ENCODE measurements around the gene FRS3.

FRS3 gene

DNA sequence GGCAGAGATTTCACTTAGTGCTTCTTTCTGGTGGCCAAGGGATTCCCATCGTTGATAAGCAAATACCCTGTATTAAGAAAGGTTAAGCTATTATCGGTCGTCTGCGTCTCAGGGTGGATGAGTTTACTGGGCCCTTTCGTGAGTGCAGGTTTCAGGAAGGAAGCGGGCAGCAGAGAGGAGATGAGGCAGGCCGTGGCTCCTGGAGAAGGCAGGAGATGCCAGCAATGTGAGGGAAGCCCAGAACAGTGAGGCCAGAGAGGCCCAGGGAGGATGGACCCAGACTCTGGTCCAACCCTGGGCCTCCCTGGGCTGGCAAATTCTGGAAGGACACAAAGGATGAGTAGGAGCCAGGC is 55.5 kb downstream of the FRS3 start:
- DNase-seq: no peak

DNA sequence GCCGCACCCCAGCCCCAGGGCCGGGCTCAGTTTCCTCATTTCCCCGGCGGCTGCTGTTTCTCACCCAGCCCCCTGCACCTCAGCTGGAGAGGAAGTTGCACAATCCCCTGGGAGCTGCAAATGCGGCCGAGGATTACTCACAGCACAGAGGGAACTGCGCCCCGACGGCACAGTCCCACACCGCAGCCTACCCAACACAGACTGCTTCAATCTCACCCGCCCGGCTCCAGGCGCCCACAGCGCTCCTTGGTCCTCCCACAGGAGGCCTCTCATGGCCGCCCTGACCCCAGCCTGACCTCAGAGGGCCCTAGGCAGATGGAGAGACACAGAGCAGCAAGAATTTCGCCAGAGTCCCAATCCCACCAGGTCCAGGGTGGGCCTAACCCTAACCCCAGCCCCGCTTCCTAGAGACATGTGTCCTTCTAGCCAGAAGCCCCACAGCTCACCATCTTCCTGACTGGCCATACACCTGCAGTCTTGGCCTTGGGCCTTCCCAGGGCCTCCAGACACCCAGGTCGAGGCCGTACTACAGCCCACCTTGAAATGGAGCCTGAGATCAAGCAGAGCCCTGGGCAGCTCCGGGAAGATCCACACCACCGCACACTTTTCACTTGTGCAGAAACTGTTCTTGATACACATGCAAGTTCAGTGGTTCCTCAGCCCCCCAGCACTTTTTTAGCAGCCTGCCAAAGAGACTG is 56.0 kb downstream of the FRS3 start:
- peak; percentile 26 for DNase-seq

DNA sequence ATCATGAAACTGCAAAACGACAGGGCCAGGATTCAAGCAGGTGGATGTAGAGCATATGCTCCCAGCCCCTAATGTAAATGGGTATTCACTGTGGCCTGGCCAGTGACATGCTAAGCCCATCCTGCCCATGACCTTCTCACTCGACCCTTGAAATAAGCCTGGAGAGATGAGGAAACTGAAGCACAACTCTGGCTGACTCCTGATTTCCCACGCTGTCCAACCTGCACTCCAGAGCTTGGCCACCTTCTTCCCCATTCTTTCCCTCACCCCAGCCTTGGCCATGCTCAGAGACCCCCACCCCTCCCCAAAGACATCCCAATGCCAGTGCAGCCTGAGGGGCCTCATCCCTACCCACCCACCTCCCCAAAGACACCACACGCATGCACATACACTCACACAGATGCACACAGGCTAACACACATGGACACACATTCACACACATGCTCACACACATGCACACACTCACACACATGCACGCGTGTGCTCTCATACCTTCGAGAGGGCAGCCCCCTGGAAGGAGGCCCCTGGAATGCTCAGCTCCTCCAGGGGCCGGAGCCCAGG is 56.7 kb downstream of the FRS3 start:
- DNase-seq: no peak

DNA sequence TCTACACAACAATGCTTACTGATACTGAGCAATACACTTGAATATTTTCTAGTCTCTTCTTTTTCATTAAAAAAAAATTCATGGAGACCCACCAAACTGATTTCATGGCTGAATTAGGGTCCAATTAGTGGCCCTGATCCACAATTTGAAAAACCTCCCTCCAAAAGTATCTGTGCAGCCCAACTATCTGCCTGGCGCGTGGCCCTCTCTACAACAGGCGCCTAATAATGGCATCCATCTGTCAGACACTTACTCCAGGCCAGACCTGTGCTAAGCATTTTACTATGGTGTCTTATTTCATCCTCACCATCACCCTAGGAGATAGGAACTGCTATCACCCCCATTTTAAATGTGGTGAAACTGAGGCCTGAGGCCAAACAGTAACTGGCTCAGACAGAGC is 58.3 kb downstream of the FRS3 start:
- no peak for DNase-seq

DNA sequence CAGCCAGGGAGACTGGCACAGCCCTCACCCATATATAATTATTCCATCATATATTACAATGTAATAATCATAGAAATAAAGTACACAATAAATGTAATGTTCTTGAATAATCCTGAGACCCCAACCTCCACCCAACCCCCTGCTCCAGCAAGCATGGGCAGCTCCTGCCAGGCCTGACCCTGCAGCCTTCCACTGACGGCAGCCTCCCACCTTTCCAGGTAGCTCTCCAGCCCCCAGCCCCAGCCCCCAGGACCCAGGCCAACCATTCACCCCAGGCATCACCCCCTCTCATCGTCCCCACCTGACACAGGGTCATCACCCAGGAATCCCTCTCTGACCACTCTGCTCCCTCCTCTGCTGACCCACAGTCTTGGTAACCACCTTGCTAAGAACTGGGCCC is 58.9 kb downstream of the FRS3 start:
- DNase-seq: no peak

DNA sequence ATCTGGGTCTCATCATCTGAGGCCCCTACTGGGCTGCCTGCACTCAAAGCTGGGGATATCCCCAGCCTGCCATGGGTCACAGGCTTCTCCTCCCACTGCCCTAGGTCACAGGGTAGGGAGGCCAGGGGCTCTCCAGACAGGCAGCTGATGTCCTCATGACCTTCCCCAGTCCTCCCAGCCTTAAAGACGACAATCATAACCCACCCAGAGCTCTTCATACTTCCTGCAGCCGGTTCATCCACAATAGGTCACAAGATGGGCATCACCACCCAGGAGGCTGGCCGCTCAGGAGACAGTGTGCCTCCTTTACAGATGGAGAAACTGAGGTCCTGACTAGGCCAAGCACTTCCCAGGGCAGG is 59.5 kb downstream of the FRS3 start:
- DNase-seq: no peak

Data from CD4-positive, alpha-beta T cell treated with Interleukin-10 for 1 hour (primary cell).